ENCODE data around the gene LCE7A. TPM values are rescaled to one million over a fixed set of nuclear protein-coding genes. Genes with fewer than 3 reads are reported as not detected.

The LCE7A gene, protein sequence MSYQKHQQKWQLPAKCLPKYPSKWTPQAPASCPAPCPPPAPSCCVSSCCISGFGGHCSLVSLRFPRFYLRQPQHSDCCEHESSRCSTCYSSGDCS
- not detected in 2 replicates for total RNA-seq (2012; rRNA removed)

GRCh38 chr1:152859696-152860095 lies at the start of gene LCE7A:
Gene LCE7A, plus strand, starts transcription at chr1:152859996. Its CDS starts 702 bp downstream, at chr1:152860698.
- Histone ChIP-seq H3K9ac (ENCODE audit: low read depth, low read length) (no peak within 1 kb of the TSS), H3K36me3 (ENCODE audit: insufficient read depth, low read length) (no peaks in the 10 kb centered on the region), H3K9me3 (replicated peaks; ENCODE audit: low read length) (no peaks in the 10 kb centered on the region), H3K27me3 (ENCODE audit: control insufficient read depth, insufficient read depth, low read length) (no peaks in the 10 kb centered on the region), H3K4me2 (ENCODE audit: low read length) (no peak within 1 kb of the TSS), H3K4me1 (ENCODE audit: control insufficient read depth, insufficient read depth, low read length) (no peaks in the 10 kb centered on the region), H3K4me3 (ENCODE audit: low read length) (no peak within 1 kb of the TSS)

DNA sequence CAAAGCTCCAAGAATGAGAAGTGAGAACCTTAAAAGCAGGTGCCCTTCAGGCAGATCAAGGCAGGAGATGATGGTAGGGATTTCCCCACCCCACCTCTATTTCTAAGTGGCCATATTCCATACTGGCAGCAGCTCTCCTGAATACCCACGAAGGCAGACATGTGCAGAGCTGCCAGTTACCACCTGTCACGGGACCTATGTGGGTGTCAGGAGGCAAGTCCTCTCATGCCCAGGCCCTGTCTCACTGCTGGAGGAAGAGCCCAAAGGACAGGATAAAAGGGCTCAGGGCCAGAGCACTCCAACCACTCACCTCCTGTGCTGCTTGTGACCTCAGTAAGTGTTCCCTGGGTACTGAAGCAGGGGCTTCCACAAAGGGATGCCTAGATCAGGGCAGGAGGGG lies 48.7 kb upstream of the LCE7A start:
- peaks cover 2% of the 10 kb centered on the region for H3K27me3 ChIP-seq (ENCODE audit: control insufficient read depth, insufficient read depth, low read length)
- H3K9ac ChIP-seq (ENCODE audit: low read depth, low read length) = no peak overlapping the region
- H3K9me3 ChIP-seq (replicated peaks; ENCODE audit: low read length) = no peaks in the 10 kb centered on the region
- H3K4me2 ChIP-seq (ENCODE audit: low read length) = no peak overlapping the region
- H3K4me3 ChIP-seq (ENCODE audit: low read length) = no peak overlapping the region
- no peaks in the 10 kb centered on the region for H3K36me3 ChIP-seq (ENCODE audit: insufficient read depth, low read length)
- no peaks in the 10 kb centered on the region for H3K4me1 ChIP-seq (ENCODE audit: control insufficient read depth, insufficient read depth, low read length)

DNA sequence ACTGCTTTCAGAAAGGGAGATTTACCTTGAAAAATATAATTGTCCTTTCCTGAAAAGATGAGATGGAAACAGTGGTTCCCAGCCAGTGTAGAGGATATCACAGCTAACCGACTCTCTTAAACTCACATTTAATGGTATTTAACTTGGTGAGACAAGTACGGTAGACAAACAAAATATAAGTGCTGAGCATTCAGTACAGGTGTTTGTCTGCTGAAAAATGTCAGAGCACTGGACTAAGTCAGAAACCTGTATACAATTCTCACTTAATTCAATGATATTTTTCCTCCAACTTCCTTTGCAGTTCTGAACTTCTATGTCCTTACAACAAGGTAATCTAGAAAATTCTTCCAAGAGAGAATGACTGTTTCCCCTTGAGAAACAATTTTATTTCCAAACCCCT lies 48.1 kb upstream of the LCE7A start, which contains the start of gene LCE1B:
TSS of gene LCE1B (plus strand) at position 301 of the 400 bp plus-strand sequence. CDS start 476 bp downstream, outside the sequence.
- H3K36me3 ChIP-seq (ENCODE audit: insufficient read depth, low read length) = no peaks in the 10 kb centered on the region
- H3K4me1 ChIP-seq (ENCODE audit: control insufficient read depth, insufficient read depth, low read length) = no peaks in the 10 kb centered on the region
- no peak within 1 kb of the TSS for H3K9ac ChIP-seq (ENCODE audit: low read depth, low read length)
- H3K9me3 ChIP-seq (replicated peaks; ENCODE audit: low read length) = no peaks in the 10 kb centered on the region
- H3K4me2 ChIP-seq (ENCODE audit: low read length) = no peak within 1 kb of the TSS
- no peak within 1 kb of the TSS for H3K4me3 ChIP-seq (ENCODE audit: low read length)
- H3K27me3 ChIP-seq (ENCODE audit: control insufficient read depth, insufficient read depth, low read length) = no peaks in the 10 kb centered on the region

GRCh38 chr1:152817309-152817708 lies 42.5 kb upstream of the LCE7A start:
- H3K9ac ChIP-seq (ENCODE audit: low read depth, low read length) = no peak overlapping the region
- H3K4me2 ChIP-seq (ENCODE audit: low read length) = no peak overlapping the region
- no peaks in the 10 kb centered on the region for H3K4me1 ChIP-seq (ENCODE audit: control insufficient read depth, insufficient read depth, low read length)
- no peaks in the 10 kb centered on the region for H3K9me3 ChIP-seq (replicated peaks; ENCODE audit: low read length)
- no peak overlapping the region for H3K4me3 ChIP-seq (ENCODE audit: low read length)
- H3K27me3 ChIP-seq (ENCODE audit: control insufficient read depth, insufficient read depth, low read length) = no peaks in the 10 kb centered on the region
- H3K36me3 ChIP-seq (ENCODE audit: insufficient read depth, low read length) = no peaks in the 10 kb centered on the region

DNA sequence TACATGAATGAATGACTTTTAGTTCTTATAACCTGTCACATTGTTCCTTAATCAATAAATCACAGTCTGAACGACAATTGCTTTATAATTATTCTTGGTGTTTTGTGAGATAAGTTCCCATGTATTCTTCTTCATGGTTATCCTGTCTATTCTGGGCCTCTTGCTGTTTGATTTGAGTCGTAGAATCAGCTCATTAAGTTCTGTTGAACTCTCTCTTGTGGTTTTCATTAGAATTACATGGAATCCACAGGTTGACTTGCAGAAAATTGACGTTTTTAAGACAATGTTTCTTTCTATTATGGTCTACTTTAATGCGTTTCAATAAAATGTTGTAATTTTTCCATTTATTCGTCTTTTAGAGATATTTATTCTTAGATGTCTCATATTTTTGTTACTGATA lies 36.5 kb upstream of the LCE7A start:
- H3K27me3 ChIP-seq (ENCODE audit: control insufficient read depth, insufficient read depth, low read length) = peaks cover 20% of the 10 kb centered on the region
- no peak overlapping the region for H3K9ac ChIP-seq (ENCODE audit: low read depth, low read length)
- H3K9me3 ChIP-seq (replicated peaks; ENCODE audit: low read length) = no peaks in the 10 kb centered on the region
- no peaks in the 10 kb centered on the region for H3K4me1 ChIP-seq (ENCODE audit: control insufficient read depth, insufficient read depth, low read length)
- no peaks in the 10 kb centered on the region for H3K36me3 ChIP-seq (ENCODE audit: insufficient read depth, low read length)
- H3K4me2 ChIP-seq (ENCODE audit: low read length) = no peak overlapping the region
- H3K4me3 ChIP-seq (ENCODE audit: low read length) = no peak overlapping the region

- Histone ChIP-seq H3K36me3 (ENCODE audit: insufficient read depth, low read length) (no peaks in the 10 kb centered on the region), H3K4me1 (ENCODE audit: control insufficient read depth, insufficient read depth, low read length) (no peaks in the 10 kb centered on the region), H3K9me3 (replicated peaks; ENCODE audit: low read length) (no peaks in the 10 kb centered on the region), H3K4me2 (ENCODE audit: low read length) (no peak overlapping the region), H3K9ac (ENCODE audit: low read depth, low read length) (no peak overlapping the region), H3K27me3 (ENCODE audit: control insufficient read depth, insufficient read depth, low read length) (peaks cover 20% of the 10 kb centered on the region), H3K4me3 (ENCODE audit: low read length) (no peak overlapping the region)
These were observed 34.8 kb upstream of the LCE7A start for GRCh38 chr1:152824964-152825363.

- H3K27me3 ChIP-seq (ENCODE audit: control insufficient read depth, insufficient read depth, low read length) = peaks cover 20% of the 10 kb centered on the region
- H3K4me1 ChIP-seq (ENCODE audit: control insufficient read depth, insufficient read depth, low read length) = no peaks in the 10 kb centered on the region
- no peaks in the 10 kb centered on the region for H3K36me3 ChIP-seq (ENCODE audit: insufficient read depth, low read length)
- H3K9me3 ChIP-seq (replicated peaks; ENCODE audit: low read length) = no peaks in the 10 kb centered on the region
- no peak within 1 kb of the TSS for H3K4me2 ChIP-seq (ENCODE audit: low read length)
- H3K4me3 ChIP-seq (ENCODE audit: low read length) = no peak within 1 kb of the TSS
- no peak within 1 kb of the TSS for H3K9ac ChIP-seq (ENCODE audit: low read depth, low read length)
These were observed 32.6 kb upstream of the LCE7A start, which contains the start of gene LCE1A for GRCh38 chr1:152827173-152827572. Gene LCE1A, plus strand, starts transcription at chr1:152827473. Its CDS starts 0 bp downstream, at chr1:152827473.

- H3K4me1 ChIP-seq (ENCODE audit: control insufficient read depth, insufficient read depth, low read length) = no peaks in the 10 kb centered on the region
- no peaks in the 10 kb centered on the region for H3K27me3 ChIP-seq (ENCODE audit: control insufficient read depth, insufficient read depth, low read length)
- no peak overlapping the region for H3K4me3 ChIP-seq (ENCODE audit: low read length)
- no peaks in the 10 kb centered on the region for H3K9me3 ChIP-seq (replicated peaks; ENCODE audit: low read length)
- no peak overlapping the region for H3K4me2 ChIP-seq (ENCODE audit: low read length)
- no peak overlapping the region for H3K9ac ChIP-seq (ENCODE audit: low read depth, low read length)
- no peaks in the 10 kb centered on the region for H3K36me3 ChIP-seq (ENCODE audit: insufficient read depth, low read length)
These were observed 22.9 kb upstream of the LCE7A start for GRCh38 chr1:152836870-152837269.

GRCh38 chr1:152842556-152842955 lies 17.2 kb upstream of the LCE7A start, which contains the start of gene LCE6A:
Gene LCE6A, plus strand, starts transcription at chr1:152842856. Its CDS starts 665 bp downstream, at chr1:152843521.
- Histone ChIP-seq H3K9ac (ENCODE audit: low read depth, low read length) (no peak within 1 kb of the TSS), H3K36me3 (ENCODE audit: insufficient read depth, low read length) (no peaks in the 10 kb centered on the region), H3K4me3 (ENCODE audit: low read length) (no peak within 1 kb of the TSS), H3K4me1 (ENCODE audit: control insufficient read depth, insufficient read depth, low read length) (no peaks in the 10 kb centered on the region), H3K9me3 (replicated peaks; ENCODE audit: low read length) (no peaks in the 10 kb centered on the region), H3K4me2 (ENCODE audit: low read length) (no peak within 1 kb of the TSS), H3K27me3 (ENCODE audit: control insufficient read depth, insufficient read depth, low read length) (peaks cover 2% of the 10 kb centered on the region)

GRCh38 chr1:152855661-152856060 lies 4.1 kb upstream of the LCE7A start:
- Histone ChIP-seq H3K4me2 (ENCODE audit: low read length) (no peak overlapping the region), H3K4me3 (ENCODE audit: low read length) (no peak overlapping the region), H3K36me3 (ENCODE audit: insufficient read depth, low read length) (no peaks in the 10 kb centered on the region), H3K9me3 (replicated peaks; ENCODE audit: low read length) (no peaks in the 10 kb centered on the region), H3K27me3 (ENCODE audit: control insufficient read depth, insufficient read depth, low read length) (no peaks in the 10 kb centered on the region), H3K4me1 (ENCODE audit: control insufficient read depth, insufficient read depth, low read length) (no peaks in the 10 kb centered on the region), H3K9ac (ENCODE audit: low read depth, low read length) (no peak overlapping the region)

- Histone ChIP-seq H3K9ac (ENCODE audit: low read depth, low read length) (no peak overlapping the region), H3K36me3 (ENCODE audit: insufficient read depth, low read length) (no peaks in the 10 kb centered on the region), H3K4me3 (ENCODE audit: low read length) (no peak overlapping the region), H3K9me3 (replicated peaks; ENCODE audit: low read length) (no peaks in the 10 kb centered on the region), H3K4me2 (ENCODE audit: low read length) (no peak overlapping the region), H3K27me3 (ENCODE audit: control insufficient read depth, insufficient read depth, low read length) (no peaks in the 10 kb centered on the region), H3K4me1 (ENCODE audit: control insufficient read depth, insufficient read depth, low read length) (no peaks in the 10 kb centered on the region)
These were observed 1.7 kb upstream of the LCE7A start for GRCh38 chr1:152858062-152858461.

DNA sequence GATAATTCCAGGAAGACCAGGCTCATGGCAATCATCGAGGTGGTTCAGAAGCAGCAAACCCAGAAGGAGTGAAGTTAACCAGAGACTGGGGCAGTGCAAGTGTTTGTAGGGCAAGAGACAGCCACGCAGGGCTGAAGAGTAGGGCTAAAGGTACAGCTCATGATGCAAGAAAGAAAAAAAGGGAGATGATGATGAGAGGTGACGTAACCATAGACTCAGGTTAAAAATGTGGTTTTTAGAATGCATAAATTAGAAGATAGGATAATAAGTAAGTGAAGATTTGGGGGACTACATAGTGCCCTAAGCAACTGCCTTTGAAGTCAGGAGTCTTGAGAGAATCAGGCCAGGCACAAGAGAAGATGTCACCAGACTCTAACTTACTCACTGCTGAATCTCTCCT lies 333 bp downstream of the LCE7A start:
- Histone ChIP-seq H3K9ac (ENCODE audit: low read depth, low read length) (no peak overlapping the region), H3K27me3 (ENCODE audit: control insufficient read depth, insufficient read depth, low read length) (no peaks in the 10 kb centered on the region), H3K4me3 (ENCODE audit: low read length) (no peak overlapping the region), H3K36me3 (ENCODE audit: insufficient read depth, low read length) (no peaks in the 10 kb centered on the region), H3K9me3 (replicated peaks; ENCODE audit: low read length) (no peaks in the 10 kb centered on the region), H3K4me1 (ENCODE audit: control insufficient read depth, insufficient read depth, low read length) (no peaks in the 10 kb centered on the region), H3K4me2 (ENCODE audit: low read length) (no peak overlapping the region)
